NCI-H526 treated with DMSO at 0.1 percent for 48 hours (cell line): Measurements from ENCODE around the gene ZACN.
"Not testable (repeated sequence)": the region's sequence is repeated elsewhere in the genome, so short reads cannot be mapped to it uniquely, and the experiment has no call there.

ENCODE experiments used
- DNase-seq: peaks from one replicate; lab custom pipeline; 2025; lab: John Stamatoyannopoulos, UW

The ZACN gene

GRCh38 chr17:76054112-76054476 lies 24.9 kb upstream of the ZACN start:
- DNase-seq: no peak

GRCh38 chr17:76056882-76057281 lies 22.1 kb upstream of the ZACN start:
- DNase-seq: no peak

GRCh38 chr17:76058264-76058663 lies 20.7 kb upstream of the ZACN start:
- not testable (repeated sequence) for DNase-seq

- DNase-seq: no peak
Observed at GRCh38 chr17:76063875-76064546, 15.0 kb upstream of the ZACN start.

GRCh38 chr17:76065775-76066174 lies 13.2 kb upstream of the ZACN start:
- DNase-seq: no peak

- DNase-seq: no peak
Observed at GRCh38 chr17:76071531-76072147, 7.3 kb upstream of the ZACN start.

GRCh38 chr17:76072148-76072858 lies 6.7 kb upstream of the ZACN start, which contains the start of gene SRP68:
SRP68 (minus strand) TSS chr17:76072517; CDS start chr17:76072491, 26 bp downstream.
- DNase-seq: peak; percentile 78

GRCh38 chr17:76074390-76075363 lies 4.3 kb upstream of the ZACN start, which contains the start of gene GALR2:
GALR2 (plus strand) TSS chr17:76074781; CDS start chr17:76074884, 103 bp downstream.
- no peak for DNase-seq

GRCh38 chr17:76075364-76076145 lies 3.4 kb upstream of the ZACN start:
- DNase-seq: no peak

- no peak for DNase-seq
Observed at GRCh38 chr17:76076146-76076764, 2.7 kb upstream of the ZACN start.

GRCh38 chr17:76076765-76077583 lies 2.0 kb upstream of the ZACN start:
- DNase-seq: no peak

- no peak for DNase-seq
Observed at GRCh38 chr17:76077584-76078110, 1.3 kb upstream of the ZACN start.

GRCh38 chr17:76078370-76078769 lies 612 bp upstream of the ZACN start:
- DNase-seq: not testable (repeated sequence)

- no peak for DNase-seq
Observed at GRCh38 chr17:76079535-76079955, 563 bp downstream of the ZACN start.

GRCh38 chr17:76079956-76080767 lies 1.2 kb downstream of the ZACN start:
- no peak for DNase-seq

- no peak for DNase-seq
Observed at GRCh38 chr17:76080768-76081287, 1.8 kb downstream of the ZACN start.

- no peak for DNase-seq
Observed at GRCh38 chr17:76081295-76082210, 2.6 kb downstream of the ZACN start.
